ENCODE results near the gene OOEP. TPM values are rescaled to one million over a fixed set of nuclear protein-coding genes. Genes with fewer than 3 reads are reported as not detected.
A peak's percentile ranks its signal among the peaks of the same experiment; 100 is the strongest.

OOEP gene
- total RNA-seq, 1 donor from 2014 or later, result not detected

DNA sequence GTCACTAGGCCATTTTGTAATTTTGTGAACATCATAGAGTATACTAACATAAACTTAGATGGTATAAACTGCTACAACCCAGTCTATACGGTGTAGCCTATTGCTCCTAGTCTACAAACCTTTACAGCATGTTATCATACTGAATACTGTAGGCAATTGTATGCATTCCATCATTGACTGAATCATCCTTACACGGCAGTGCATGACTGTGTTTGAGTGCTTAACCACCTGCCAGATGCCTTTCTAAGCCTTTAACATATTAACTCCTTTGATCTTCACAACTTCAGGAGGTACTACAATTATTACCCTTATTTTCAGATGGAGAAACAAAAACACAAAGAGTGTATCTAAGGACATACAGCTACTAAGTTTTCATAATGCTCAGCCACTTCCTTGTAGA, 29.6 kb downstream of the OOEP start:
- no peak overlapping the region for H3K4me3 ChIP-seq (ENCODE audit: low read depth, low read length)
- peak; percentile 29 for DNase-seq (ENCODE audit: low read depth)
- TF ChIP-seq, protein P1, sequence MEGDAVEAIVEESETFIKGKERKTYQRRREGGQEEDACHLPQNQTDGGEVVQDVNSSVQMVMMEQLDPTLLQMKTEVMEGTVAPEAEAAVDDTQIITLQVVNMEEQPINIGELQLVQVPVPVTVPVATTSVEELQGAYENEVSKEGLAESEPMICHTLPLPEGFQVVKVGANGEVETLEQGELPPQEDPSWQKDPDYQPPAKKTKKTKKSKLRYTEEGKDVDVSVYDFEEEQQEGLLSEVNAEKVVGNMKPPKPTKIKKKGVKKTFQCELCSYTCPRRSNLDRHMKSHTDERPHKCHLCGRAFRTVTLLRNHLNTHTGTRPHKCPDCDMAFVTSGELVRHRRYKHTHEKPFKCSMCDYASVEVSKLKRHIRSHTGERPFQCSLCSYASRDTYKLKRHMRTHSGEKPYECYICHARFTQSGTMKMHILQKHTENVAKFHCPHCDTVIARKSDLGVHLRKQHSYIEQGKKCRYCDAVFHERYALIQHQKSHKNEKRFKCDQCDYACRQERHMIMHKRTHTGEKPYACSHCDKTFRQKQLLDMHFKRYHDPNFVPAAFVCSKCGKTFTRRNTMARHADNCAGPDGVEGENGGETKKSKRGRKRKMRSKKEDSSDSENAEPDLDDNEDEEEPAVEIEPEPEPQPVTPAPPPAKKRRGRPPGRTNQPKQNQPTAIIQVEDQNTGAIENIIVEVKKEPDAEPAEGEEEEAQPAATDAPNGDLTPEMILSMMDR (conservative IDR thresholded peaks at IDR 0.05; ENCODE audit: low read depth, low read length), result no peak

DNA sequence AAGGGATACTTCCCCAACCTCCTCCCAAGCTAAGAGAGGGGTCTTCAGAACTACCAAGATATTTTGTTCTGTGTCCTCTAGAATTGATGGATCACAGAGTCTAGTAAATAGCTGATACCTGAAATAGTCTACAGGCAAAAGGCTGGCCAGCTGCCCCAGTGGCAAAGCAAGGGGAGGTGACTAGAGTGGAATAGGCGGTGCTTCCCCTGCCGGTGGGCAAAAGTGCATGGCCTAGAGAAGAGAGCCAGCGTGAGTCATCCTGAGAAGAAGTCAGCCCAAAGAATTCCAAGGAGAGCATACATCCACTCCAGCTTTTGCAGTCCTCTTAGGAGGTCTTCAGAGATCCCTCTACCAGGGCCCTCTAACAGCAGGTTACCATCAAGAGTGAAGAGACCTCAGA, 30.4 kb downstream of the OOEP start:
- no peak overlapping the region for H3K4me3 ChIP-seq (ENCODE audit: low read depth, low read length)
- TF ChIP-seq, protein P1 (conservative IDR thresholded peaks at IDR 0.05; ENCODE audit: low read depth, low read length), result no peak
- no peak for DNase-seq (ENCODE audit: low read depth)

DNA sequence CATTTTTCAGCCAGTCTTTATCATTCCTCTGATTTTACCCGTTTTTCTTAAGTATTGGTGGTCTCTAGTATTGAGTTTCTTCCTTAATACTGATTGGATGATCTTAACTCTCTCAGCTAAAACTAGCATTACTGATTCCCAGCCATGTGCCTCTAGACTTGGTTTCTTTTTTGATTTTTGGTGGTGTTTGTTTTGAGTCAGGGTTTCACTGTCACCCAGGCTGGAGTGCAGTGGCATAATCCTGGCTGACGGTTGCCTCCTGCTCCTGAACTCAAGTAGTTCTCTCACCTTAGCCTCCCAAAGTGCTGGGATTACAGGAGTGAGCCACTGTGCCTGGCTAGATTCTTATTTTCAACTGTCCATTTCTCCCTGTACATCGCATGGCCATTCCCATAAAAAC, 40.5 kb downstream of the OOEP start:
- DNase-seq (ENCODE audit: low read depth), result no peak
- TF ChIP-seq, protein P1 (conservative IDR thresholded peaks at IDR 0.05; ENCODE audit: low read depth, low read length), result no peak
- H3K4me3 ChIP-seq (ENCODE audit: low read depth, low read length), result no peak overlapping the region

DNA sequence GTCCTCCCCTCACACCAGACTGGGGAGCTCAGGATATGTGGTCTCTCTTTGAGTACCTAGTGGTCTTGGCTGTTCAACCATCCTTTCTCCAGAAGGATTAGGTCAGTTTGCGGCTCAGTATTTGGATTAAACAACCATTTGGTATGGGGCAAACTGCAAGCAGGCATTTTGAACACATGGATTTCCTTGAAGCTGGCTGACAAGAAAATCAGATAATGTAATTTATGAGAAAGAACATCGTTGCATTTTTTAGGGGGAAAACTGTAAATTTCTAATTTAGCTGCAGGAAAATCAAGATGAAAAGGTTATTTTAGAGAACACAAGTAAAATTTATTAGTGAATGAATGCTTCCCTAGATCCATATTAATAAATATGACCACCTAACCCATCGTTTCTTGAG, 40.9 kb downstream of the OOEP start:
- H3K4me3 ChIP-seq (ENCODE audit: low read depth, low read length), result no peak overlapping the region
- no peak for DNase-seq (ENCODE audit: low read depth)
- TF ChIP-seq, protein P1 (conservative IDR thresholded peaks at IDR 0.05; ENCODE audit: low read depth, low read length), result no peak

DNA sequence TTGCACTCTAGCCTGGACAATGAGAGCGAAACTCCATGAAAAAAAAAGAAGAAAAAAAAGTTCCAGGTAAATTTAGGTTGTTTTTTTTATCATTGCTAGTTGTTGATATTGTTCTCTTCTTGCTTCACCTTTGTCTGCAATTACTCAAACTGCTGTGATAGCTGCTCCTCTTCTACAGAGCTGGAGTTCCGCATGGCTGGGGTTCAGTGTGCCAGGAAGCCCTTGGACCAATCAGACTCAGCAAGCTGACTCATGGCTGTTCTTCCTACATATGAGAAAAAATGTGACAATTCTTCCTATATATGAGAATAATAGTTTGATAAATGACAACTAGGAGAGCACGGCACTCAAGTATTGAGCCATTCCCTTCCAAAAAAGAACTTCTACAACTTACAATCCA, 44.0 kb downstream of the OOEP start:
- H3K4me3 ChIP-seq (ENCODE audit: low read depth, low read length), result no peak overlapping the region
- peak; percentile 41 for DNase-seq (ENCODE audit: low read depth)
- TF ChIP-seq, protein P1 (conservative IDR thresholded peaks at IDR 0.05; ENCODE audit: low read depth, low read length), result no peak

DNA sequence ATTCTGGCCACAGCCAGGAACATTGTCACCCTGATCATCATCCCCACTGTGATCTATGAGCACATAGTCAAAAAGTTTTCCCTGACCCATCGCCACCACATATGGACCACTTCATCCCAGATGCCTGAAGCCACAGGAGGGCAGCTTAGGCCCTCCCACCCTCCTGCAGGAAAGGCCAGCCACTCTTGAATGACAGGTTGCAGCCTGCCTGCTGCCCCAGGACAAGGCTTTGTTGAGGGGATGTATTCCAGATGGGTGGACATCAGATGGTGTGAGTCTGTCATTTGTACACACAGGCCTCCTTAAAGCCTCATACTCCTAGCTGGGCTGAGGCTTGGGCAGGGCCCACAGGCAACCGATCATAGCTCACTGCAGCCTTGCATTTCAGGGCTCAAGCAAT, 46.4 kb downstream of the OOEP start:
- TF ChIP-seq, protein P1 (conservative IDR thresholded peaks at IDR 0.05; ENCODE audit: low read depth, low read length), result no peak
- H3K4me3 ChIP-seq (ENCODE audit: low read depth, low read length), result no peak overlapping the region
- DNase-seq (ENCODE audit: low read depth), result no peak

Other genes starting within 250 kb of the OOEP start
- gene KHDC1L, start 144.4 kb downstream of the OOEP start, total RNA-seq, result not detected in 2 replicates
- gene KHDC1, start 106.7 kb downstream of the OOEP start, total RNA-seq, result 2.3 and 5.0 TPM in 2 replicates
- not detected in 2 replicates for gene DPPA5, start 15.6 kb downstream of the OOEP start, total RNA-seq
- not detected in 2 replicates for gene KHDC3L, start 7.2 kb downstream of the OOEP start, total RNA-seq
- 1.8 and 2.2 TPM in 2 replicates for gene DDX43, start 24.9 kb upstream of the OOEP start, total RNA-seq
- 9.1 and 18.2 TPM in 2 replicates for gene CGAS, start 82.4 kb upstream of the OOEP start, total RNA-seq
- 23.5 and 26.8 TPM in 2 replicates for gene MTO1, start 91.8 kb upstream of the OOEP start, total RNA-seq
- 9,761 and 15,338 TPM in 2 replicates for gene EEF1A1, start 151.1 kb upstream of the OOEP start, total RNA-seq

All from epithelial cell of proximal tubule (primary cell).